ENCODE measurements around the gene GASK1A.

GASK1A gene

GRCh38 chr3:43074901-43075689 is 96.0 kb downstream of the GASK1A start:
- TF ChIP-seq ZNF510 (tag by site-specific recombination; IDR thresholded peaks at IDR 0.05; ENCODE audit: insufficient replicate concordance) = no peak
- TF ChIP-seq ZNF692 (tag by site-specific recombination; IDR thresholded peaks at IDR 0.05) = no peak
- no peak for TF ChIP-seq ZNF621 (tag by site-specific recombination; IDR thresholded peaks at IDR 0.05)
- TF ChIP-seq ZBTB48 (tag by site-specific recombination; IDR thresholded peaks at IDR 0.05) = no peak
- TF ChIP-seq ZNF184 (tag by site-specific recombination; IDR thresholded peaks at IDR 0.05) = no peak
- no peak for TF ChIP-seq ZBTB10 (tag by site-specific recombination; IDR thresholded peaks at IDR 0.05)
- no peak for TF ChIP-seq ZNF777 (tag by site-specific recombination; IDR thresholded peaks at IDR 0.05; ENCODE audit: borderline replicate concordance)
- TF ChIP-seq GFI1B (tag by site-specific recombination; IDR thresholded peaks at IDR 0.05) = no peak
- no peak for TF ChIP-seq ZBTB20 (tag by site-specific recombination; IDR thresholded peaks at IDR 0.05)
- TF ChIP-seq ZNF391 (tag by site-specific recombination; IDR thresholded peaks at IDR 0.05; ENCODE audit: borderline replicate concordance, low read depth) = no peak
- TF ChIP-seq ZNF514 (tag by site-specific recombination; IDR thresholded peaks at IDR 0.05) = no peak
- no peak for TF ChIP-seq ATF2 (tag by site-specific recombination; IDR thresholded peaks at IDR 0.05; ENCODE audit: low read depth)
- TF ChIP-seq ZNF157 (tag by site-specific recombination; IDR thresholded peaks at IDR 0.05) = no peak
- TF ChIP-seq ZFHX2 (tag by site-specific recombination; conservative IDR thresholded peaks at IDR 0.05) = no peak
- no peak for TF ChIP-seq ZNF837 (tag by site-specific recombination; IDR thresholded peaks at IDR 0.05)
- ChIA-PET POLR2A (no interaction called here), CTCF (interaction anchor here (0.6 to 1.8 kb wide), 2 partner anchors 114 to 211 kb away, joined by 4 to 6 read pairs; no protein-coding TSS in a partner anchor)
- H3K9me3 ChIP-seq (ENCODE audit: control insufficient read depth, insufficient read depth, low read depth, low read length) = no peaks in the 10 kb centered on the region
- H3K27ac ChIP-seq (ENCODE audit: extremely low read depth, low read depth, low read length) = no peak overlapping the region
- H3K4me1 ChIP-seq (ENCODE audit: control insufficient read depth, insufficient read depth, low read length) = no peaks in the 10 kb centered on the region
- H3K36me3 ChIP-seq (ENCODE audit: control insufficient read depth in 2 of 2, insufficient read depth in 1 of 2, low read length in 2 of 2) = peaks cover 0 to 16% of the 10 kb centered on the region in 2 experiments; a peak in 1 of 3 replicates
- no peak overlapping the region for H3K4me3 ChIP-seq (ENCODE audit: low read depth, low read length)

GRCh38 chr3:43075904-43076661 is 97.0 kb downstream of the GASK1A start:
- TF ChIP-seq ZIC2 (tag by site-specific recombination; IDR thresholded peaks at IDR 0.05) (peak; percentile 26; the same call in 1 of the 2 replicates), PATZ1 (tag by site-specific recombination; IDR thresholded peaks at IDR 0.05) (no peak)
- Histone ChIP-seq H3K9me3 (ENCODE audit: control insufficient read depth, insufficient read depth, low read depth, low read length) (no peaks in the 10 kb centered on the region), H3K36me3 (ENCODE audit: control insufficient read depth in 2 of 2, insufficient read depth in 1 of 2, low read length in 2 of 2) (peaks cover 0 to 26% of the 10 kb centered on the region in 2 experiments; a peak in 1 of 3 replicates), H3K27ac (ENCODE audit: extremely low read depth, low read depth, low read length) (no peak overlapping the region), H3K4me3 (ENCODE audit: low read depth, low read length) (no peak overlapping the region), H3K4me1 (ENCODE audit: control insufficient read depth, insufficient read depth, low read length) (no peaks in the 10 kb centered on the region)
- ChIA-PET POLR2A (no interaction called here), CTCF (interaction anchor here (1.8 kb wide), 1 partner anchor 115 kb away, joined by 6 read pairs; no protein-coding TSS in a partner anchor)
